Uterus (tissue), 4 donors: ENCODE measurements around the gene CEBPB. TPM values are rescaled to one million over a fixed set of nuclear protein-coding genes. Genes with fewer than 3 reads are reported as not detected.

Experiments
- DNase-seq, 2 donors: peaks; one replicate each; pipeline ENCODE4 v3.0.0-alpha.2; 2019 to 2020
- H3K27ac ChIP-seq, 2 donors: fragments of 200-600 bp; sonication (generic); 1 replicate in 1 of 2; 2 replicates in 1 of 2; pipeline ENCODE4 v1.5.1; 2016 to 2018
- H3K27me3 ChIP-seq, 2 donors: fragments of 200-600 bp; sonication (generic); one replicate each; pipeline ENCODE4 v1.5.1; 2018 to 2019; ENCODE audit warnings: control low read depth in 1 of 2
- H3K36me3 ChIP-seq, 2 donors: fragments of 200-600 bp; sonication (generic); one replicate each; pipeline ENCODE4 v1.5.1; 2019; ENCODE audit warnings: control low read depth in 1 of 2
- H3K4me1 ChIP-seq, 2 donors: fragments of 200-600 bp; sonication (generic); one replicate each; pipeline ENCODE4 v1.5.1; 2018 to 2019; ENCODE audit warnings: control low read depth in 1 of 2
- H3K4me3 ChIP-seq, 2 donors: fragments of 200-600 bp; sonication (generic); 1 replicate in 1 of 2; 2 replicates in 1 of 2; pipeline ENCODE4 v1.5.1; 2018 to 2019; ENCODE audit warnings: mild to moderate bottlenecking in 1 of 2
- H3K9me3 ChIP-seq, 2 donors: fragments of 200-600 bp; sonication (generic); one replicate each; pipeline ENCODE4 v1.5.1; 2019; ENCODE audit warnings: control low read depth in 1 of 2
- CTCF ChIP-seq, 4 experiments: fragments of 200-600 bp in 2 of 4; fragments of 450-650 bp in 2 of 4; sonication (generic) in 2 of 4; IDR thresholded peaks; one replicate each; pipeline ENCODE4 v1.5.1; 2016 to 2019; ENCODE audit warnings: antibody characterized with exemption in 4 of 4, mild to moderate bottlenecking in 2 of 4, moderate library complexity in 1 of 4
- POLR2A ChIP-seq, 2 donors: fragments of 450-650 bp; IDR thresholded peaks; one replicate each; pipeline ENCODE4 v1.6.1; 2016; ENCODE audit warnings: antibody characterized with exemption in 2 of 2, mild to moderate bottlenecking in 1 of 2, moderate library complexity in 1 of 2
- intact Hi-C: fragments of 100-400 bp; cut with DNase I; formaldehyde crosslinking; loops from one replicate; pipeline ENCODE4 v1.15.1; 2023; ENCODE audit warnings: low total_unique reads
- total RNA-seq, 4 donors: library from RNA; depleted of rRNA in 3 of 4; stranded (reverse); fragments of >200 nt in 3 of 4; gene quantifications; one replicate each; pipeline versions ENCODE4 v1.1.0 to v1.2.4, GENCODE V29; 2014 to 2023
- donor health status: DM: yes; HTN: yes; CAD: no.

The CEBPB gene
- total RNA-seq, 4 donors from 2014 or later, result 15.6 to 100 (median 59.9) TPM

GRCh38 chr20:50145566-50145965 lies 45.1 kb upstream of the CEBPB start:
- TF ChIP-seq CTCF (IDR thresholded peaks at IDR 0.05) (no peak), POLR2A (IDR thresholded peaks at IDR 0.05) (no peak)
- DNase-seq, result no peak
- intact Hi-C loops, result no loop called here
- Histone ChIP-seq H3K4me3 (no peak overlapping the region), H3K36me3 (no peaks in the 10 kb centered on the region), H3K4me1 (no peaks in the 10 kb centered on the region), H3K9me3 (no peaks in the 10 kb centered on the region), H3K27ac (no peak overlapping the region), H3K27me3 (no peaks in the 10 kb centered on the region)

GRCh38 chr20:50146214-50146613 lies 44.4 kb upstream of the CEBPB start:
- DNase-seq, result no peak
- intact Hi-C loops, result no loop called here
- Histone ChIP-seq H3K4me3 (no peak overlapping the region), H3K27ac (no peak overlapping the region), H3K4me1 (peaks cover 0 to 5% of the 10 kb centered on the region in 2 donors), H3K27me3 (no peaks in the 10 kb centered on the region), H3K9me3 (no peaks in the 10 kb centered on the region), H3K36me3 (no peaks in the 10 kb centered on the region)
- no peak for TF ChIP-seq CTCF (IDR thresholded peaks at IDR 0.05)
- no peak for TF ChIP-seq POLR2A (IDR thresholded peaks at IDR 0.05)

- intact Hi-C loops, result no loop called here
Observed at GRCh38 chr20:50146732-50147662, 43.6 kb upstream of the CEBPB start.

GRCh38 chr20:50149481-50150254 lies 41.0 kb upstream of the CEBPB start:
- TF ChIP-seq CTCF (IDR thresholded peaks at IDR 0.05) (no peak), POLR2A (IDR thresholded peaks at IDR 0.05) (no peak)
- no peaks in the 10 kb centered on the region for H3K36me3 ChIP-seq
- H3K4me3 ChIP-seq, result no peak overlapping the region
- peaks cover 0 to 20% of the 10 kb centered on the region in 2 donors for H3K4me1 ChIP-seq
- peak overlapping the region in 1 of 2 donors; percentile 2 for H3K27ac ChIP-seq
- DNase-seq, result no peak
- intact Hi-C loops, result no loop called here
- H3K9me3 ChIP-seq, result no peaks in the 10 kb centered on the region
- H3K27me3 ChIP-seq, result no peaks in the 10 kb centered on the region

More at GRCh38 chr20:50146732-50147662, 43.6 kb upstream of the CEBPB start:
- Histone ChIP-seq H3K36me3 (no peaks in the 10 kb centered on the region), H3K27ac (peak overlapping the region; percentile 6 to 29), H3K4me1 (peaks cover 0 to 11% of the 10 kb centered on the region in 2 donors), H3K4me3 (no peak overlapping the region), H3K9me3 (no peaks in the 10 kb centered on the region), H3K27me3 (no peaks in the 10 kb centered on the region)
- no peak for TF ChIP-seq CTCF (IDR thresholded peaks at IDR 0.05)
- no peak for TF ChIP-seq POLR2A (IDR thresholded peaks at IDR 0.05)
- no peak for DNase-seq
